ENCODE measurements around the gene NCOA7.

Gene NCOA7

GRCh38 chr6:125816828-125817280 lies 26.1 kb downstream of the NCOA7 start:
- peak; percentile 22 for DNase-seq

GRCh38 chr6:125818225-125818657 lies 27.5 kb downstream of the NCOA7 start:
- DNase-seq, result no peak

GRCh38 chr6:125818772-125819260 lies 28.1 kb downstream of the NCOA7 start:
- DNase-seq, result no peak

- DNase-seq, result no peak
Observed at GRCh38 chr6:125819535-125820326, 29.0 kb downstream of the NCOA7 start.

- DNase-seq, result no peak
Observed at GRCh38 chr6:125821825-125822281, 31.1 kb downstream of the NCOA7 start.

GRCh38 chr6:125823180-125823579 lies 32.4 kb downstream of the NCOA7 start:
- DNase-seq, result no peak

GRCh38 chr6:125824946-125825771 lies 34.4 kb downstream of the NCOA7 start:
- no peak for DNase-seq

- DNase-seq, result no peak
Observed at GRCh38 chr6:125826695-125827463, 36.1 kb downstream of the NCOA7 start.

GRCh38 chr6:125827788-125828320 lies 37.1 kb downstream of the NCOA7 start:
- DNase-seq, result no peak

- no peak for DNase-seq
Observed at GRCh38 chr6:125828476-125829039, 37.8 kb downstream of the NCOA7 start.

- DNase-seq, result no peak
Observed at GRCh38 chr6:125829433-125829832, 38.7 kb downstream of the NCOA7 start.

- no peak for DNase-seq
Observed at GRCh38 chr6:125831659-125832058, 40.9 kb downstream of the NCOA7 start.

- DNase-seq, result no peak
Observed at GRCh38 chr6:125832391-125833117, 41.8 kb downstream of the NCOA7 start.

- no peak for DNase-seq
Observed at GRCh38 chr6:125834348-125834747, 43.6 kb downstream of the NCOA7 start.

- no peak for DNase-seq
Observed at GRCh38 chr6:125835221-125835744, 44.5 kb downstream of the NCOA7 start.

- DNase-seq, result no peak
Observed at GRCh38 chr6:125836466-125836865, 45.7 kb downstream of the NCOA7 start.

- DNase-seq, result no peak
Observed at GRCh38 chr6:125839471-125839870, 48.7 kb downstream of the NCOA7 start.

- DNase-seq, result no peak
Observed at GRCh38 chr6:125839879-125840278, 49.1 kb downstream of the NCOA7 start.

GRCh38 chr6:125841356-125842090 lies 50.8 kb downstream of the NCOA7 start:
- DNase-seq, result no peak

GRCh38 chr6:125842091-125842626 lies 51.4 kb downstream of the NCOA7 start:
- no peak for DNase-seq
